Smooth muscle cell (in vitro differentiated cells): Measurements from ENCODE around the gene C16orf90. TPM values are rescaled to one million over a fixed set of nuclear protein-coding genes. Genes with fewer than 3 reads are reported as not detected.

Source experiments
- DNase-seq: peaks from one replicate; lab custom pipeline; 2025; ENCODE audit not compliant: unreplicated experiment; lab: John Stamatoyannopoulos, UW
- H2AFZ ChIP-seq: fragments of 200-600 bp; sonication (generic); 2 replicates; pipeline ENCODE4 v1.6.0; 2016; ENCODE audit warnings: antibody characterized with exemption, low read depth, mild to moderate bottlenecking
- H3F3A ChIP-seq: fragments of 200-600 bp; sonication (generic); 2 replicates; pipeline ENCODE4 v1.6.0; 2017; ENCODE audit warnings: antibody characterized with exemption, low read depth
- H3K27ac ChIP-seq: fragments of 200-600 bp; sonication (generic); 2 replicates; pipeline ENCODE4 v1.5.1; 2016; ENCODE audit warnings: low read depth, mild to moderate bottlenecking
- H3K27me3 ChIP-seq: fragments of 200-600 bp; sonication (generic); 2 replicates; pipeline ENCODE4 v1.6.1; 2016; ENCODE audit warnings: low read depth, mild to moderate bottlenecking
- H3K36me3 ChIP-seq: fragments of 200-600 bp; sonication (generic); 2 replicates; pipeline ENCODE4 v1.5.1; 2016; ENCODE audit warnings: low read depth
- H3K4me1 ChIP-seq: fragments of 200-600 bp; sonication (generic); 2 replicates; pipeline ENCODE4 v1.5.1; 2016; ENCODE audit warnings: low read depth
- H3K4me2 ChIP-seq: fragments of 200-600 bp; sonication (generic); 2 replicates; pipeline ENCODE4 v1.6.0; 2016; ENCODE audit warnings: mild to moderate bottlenecking
- H3K4me3 ChIP-seq: fragments of 200-600 bp; sonication (generic); 2 replicates; pipeline ENCODE4 v1.5.1; 2016; ENCODE audit warnings: mild to moderate bottlenecking
- H3K79me2 ChIP-seq: fragments of 200-600 bp; sonication (generic); 2 replicates; pipeline ENCODE4 v1.6.0; 2016; ENCODE audit warnings: low read depth, mild to moderate bottlenecking
- H3K9ac ChIP-seq: fragments of 200-600 bp; sonication (generic); 2 replicates; pipeline ENCODE4 v1.6.0; 2016; ENCODE audit warnings: low read depth
- H3K9me3 ChIP-seq: fragments of 200-600 bp; sonication (generic); replicated peaks from 2 replicates; pipeline ENCODE4 v1.5.1; 2016; ENCODE audit warnings: low read depth
- H4K20me1 ChIP-seq: fragments of 200-600 bp; sonication (generic); 2 replicates; pipeline ENCODE4 v1.6.0; 2016; ENCODE audit warnings: low read depth
- WGBS: methylation state at CpG from one replicate; pipeline ENCODE4 v1.1.7; 2016; ENCODE audit warnings: low lambda C conversion rate; 5-methylcytosine and 5-hydroxymethylcytosine counted together
- polyA plus RNA-seq: library from polyadenylated mRNA; unstranded; fragments of >200 nt; fragmentation: Nextera tagmentation; extraction: Ambion mirVana; gene quantifications from 2 replicates; pipeline ENCODE4 v1.2.1, GENCODE V29; 2016
- total RNA-seq: library from RNA; depleted of rRNA; stranded (reverse); fragments of >200 nt; gene quantifications from 2 replicates; pipeline ENCODE4 v1.2.3, GENCODE V29; 2014
- TF ChIP-seq, protein P1 (sequence below): fragments of 200-600 bp; sonication (generic); IDR thresholded peaks from 2 replicates; pipeline ENCODE4 v1.5.1; 2017; ENCODE audit warnings: borderline replicate concordance, mild to moderate bottlenecking, antibody characterized with exemption; ENCODE audit not compliant: insufficient read depth, poor library complexity, severe bottlenecking

The C16orf90 gene
- total and polyA plus RNA-seq, 2 experiments from 2014 or later: not detected

DNA sequence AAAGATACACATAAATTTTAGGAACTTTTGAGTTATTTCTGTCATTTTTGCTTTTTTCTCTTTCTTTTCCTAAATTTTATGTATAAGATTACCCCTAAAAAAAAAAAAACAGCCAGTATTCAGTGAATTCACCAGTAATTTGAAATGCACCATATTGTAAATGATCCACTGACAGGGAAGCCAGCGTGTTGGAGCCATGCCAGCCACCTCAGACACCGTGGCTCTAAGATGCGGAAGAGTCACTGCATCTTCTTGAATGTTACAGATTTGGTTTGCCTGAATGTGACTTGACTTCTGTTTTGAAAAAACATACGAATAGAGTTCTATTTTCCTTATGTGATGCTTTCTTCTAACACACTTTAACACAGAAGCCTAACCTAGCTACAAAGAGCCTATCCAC, 42.9 kb upstream of the C16orf90 start:
- WGBS: 93% methylated on average over 4 of the region's 4 CpGs
- H3K9me3 ChIP-seq: no peaks in the 10 kb centered on the region
- no peak overlapping the region for H3K4me2 ChIP-seq
- no peak overlapping the region for H3K9ac ChIP-seq
- H3K4me3 ChIP-seq: no peak overlapping the region
- no peak for DNase-seq
- no peak overlapping the region for H3K27ac ChIP-seq
- H3K36me3 ChIP-seq: peaks cover 6% of the 10 kb centered on the region
- TF ChIP-seq, protein P1, sequence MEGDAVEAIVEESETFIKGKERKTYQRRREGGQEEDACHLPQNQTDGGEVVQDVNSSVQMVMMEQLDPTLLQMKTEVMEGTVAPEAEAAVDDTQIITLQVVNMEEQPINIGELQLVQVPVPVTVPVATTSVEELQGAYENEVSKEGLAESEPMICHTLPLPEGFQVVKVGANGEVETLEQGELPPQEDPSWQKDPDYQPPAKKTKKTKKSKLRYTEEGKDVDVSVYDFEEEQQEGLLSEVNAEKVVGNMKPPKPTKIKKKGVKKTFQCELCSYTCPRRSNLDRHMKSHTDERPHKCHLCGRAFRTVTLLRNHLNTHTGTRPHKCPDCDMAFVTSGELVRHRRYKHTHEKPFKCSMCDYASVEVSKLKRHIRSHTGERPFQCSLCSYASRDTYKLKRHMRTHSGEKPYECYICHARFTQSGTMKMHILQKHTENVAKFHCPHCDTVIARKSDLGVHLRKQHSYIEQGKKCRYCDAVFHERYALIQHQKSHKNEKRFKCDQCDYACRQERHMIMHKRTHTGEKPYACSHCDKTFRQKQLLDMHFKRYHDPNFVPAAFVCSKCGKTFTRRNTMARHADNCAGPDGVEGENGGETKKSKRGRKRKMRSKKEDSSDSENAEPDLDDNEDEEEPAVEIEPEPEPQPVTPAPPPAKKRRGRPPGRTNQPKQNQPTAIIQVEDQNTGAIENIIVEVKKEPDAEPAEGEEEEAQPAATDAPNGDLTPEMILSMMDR: no peak
- H3K4me1 ChIP-seq: no peaks in the 10 kb centered on the region
- no peaks in the 10 kb centered on the region for H3K79me2 ChIP-seq
- H2AFZ ChIP-seq: no peak overlapping the region
- no peaks in the 10 kb centered on the region for H4K20me1 ChIP-seq
- H3K27me3 ChIP-seq: no peaks in the 10 kb centered on the region
- H3F3A ChIP-seq: no peaks in the 10 kb centered on the region

DNA sequence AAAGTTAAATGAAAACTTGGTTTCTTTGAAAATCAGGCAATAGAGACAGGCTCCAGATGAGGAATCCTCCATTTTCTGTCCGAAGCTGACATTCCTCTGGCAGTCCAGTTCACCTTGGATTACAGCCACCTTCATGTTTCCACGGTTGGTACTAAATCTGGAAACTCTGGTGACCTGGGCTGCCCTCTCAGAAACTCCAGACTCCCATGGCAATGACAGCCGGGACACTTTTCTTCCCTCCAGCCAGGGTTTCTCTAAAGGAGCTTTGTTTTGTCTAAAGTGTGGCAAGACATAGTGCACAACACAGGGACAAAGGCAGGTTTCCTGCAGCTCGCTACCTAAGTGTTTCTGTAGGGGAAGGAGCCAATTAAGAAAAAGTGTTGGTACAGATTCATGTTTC, 41.6 kb upstream of the C16orf90 start:
- H3K4me2 ChIP-seq: no peak overlapping the region
- no peak overlapping the region for H3K27ac ChIP-seq
- H3K4me3 ChIP-seq: no peak overlapping the region
- DNase-seq: no peak
- no peaks in the 10 kb centered on the region for H3K79me2 ChIP-seq
- H3K27me3 ChIP-seq: no peaks in the 10 kb centered on the region
- H3K9ac ChIP-seq: no peak overlapping the region
- peaks cover 6% of the 10 kb centered on the region for H3K36me3 ChIP-seq
- H4K20me1 ChIP-seq: no peaks in the 10 kb centered on the region
- H3K9me3 ChIP-seq: no peaks in the 10 kb centered on the region
- TF ChIP-seq, protein P1: no peak
- 94% methylated on average over 4 of the region's 4 CpGs for WGBS
- no peak overlapping the region for H2AFZ ChIP-seq
- H3K4me1 ChIP-seq: no peaks in the 10 kb centered on the region
- no peaks in the 10 kb centered on the region for H3F3A ChIP-seq

DNA sequence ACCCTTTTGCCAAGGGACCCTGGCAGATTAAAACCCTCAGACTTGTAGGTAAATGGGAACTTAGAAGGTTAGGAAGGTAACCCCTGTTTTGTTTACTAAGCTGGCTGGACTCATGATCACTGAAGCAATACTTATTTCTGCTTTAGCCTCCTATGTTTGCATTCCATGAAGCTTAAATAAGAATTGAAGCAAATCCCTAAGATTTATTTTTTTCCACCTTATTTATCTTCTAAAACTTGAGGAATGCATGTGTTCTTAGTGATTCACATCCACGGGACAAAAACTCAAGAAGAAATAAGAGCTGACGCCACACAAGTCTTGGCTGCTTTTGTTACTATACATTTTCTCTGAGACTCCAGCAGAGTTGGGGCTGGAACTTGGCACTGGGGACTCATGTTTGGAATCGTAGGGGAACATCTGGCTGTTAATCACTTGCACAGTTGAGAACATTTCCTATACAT, 41.0 kb upstream of the C16orf90 start:
- no peak overlapping the region for H3K4me2 ChIP-seq
- no peaks in the 10 kb centered on the region for H3F3A ChIP-seq
- H3K9ac ChIP-seq: no peak overlapping the region
- no peaks in the 10 kb centered on the region for H3K27me3 ChIP-seq
- DNase-seq: no peak
- H3K79me2 ChIP-seq: no peaks in the 10 kb centered on the region
- 90% methylated on average over 3 of the region's 3 CpGs for WGBS
- peaks cover 6% of the 10 kb centered on the region for H3K36me3 ChIP-seq
- no peak overlapping the region for H2AFZ ChIP-seq
- no peaks in the 10 kb centered on the region for H4K20me1 ChIP-seq
- no peak overlapping the region for H3K4me3 ChIP-seq
- TF ChIP-seq, protein P1: no peak
- H3K9me3 ChIP-seq: no peaks in the 10 kb centered on the region
- H3K27ac ChIP-seq: no peak overlapping the region
- no peaks in the 10 kb centered on the region for H3K4me1 ChIP-seq

DNA sequence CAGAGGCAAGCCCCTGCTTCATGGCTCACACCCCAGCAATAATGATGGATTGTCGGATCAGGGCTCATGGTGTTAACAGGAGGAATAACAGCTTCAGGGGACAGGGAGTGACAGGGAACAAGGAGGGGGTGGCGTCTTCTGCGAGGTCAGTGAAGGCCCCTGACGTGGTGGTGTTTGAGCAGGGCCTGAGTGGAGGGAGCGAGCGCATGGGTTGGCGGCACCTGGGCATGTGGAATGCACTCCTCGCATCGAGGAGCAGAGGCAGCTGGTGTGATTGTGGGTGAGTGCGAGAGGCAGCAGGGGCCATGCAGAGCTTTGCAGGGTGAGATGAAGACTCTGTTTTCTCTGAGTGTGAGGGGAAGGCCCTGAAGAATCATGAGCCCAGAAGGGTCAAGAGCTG, 38.8 kb upstream of the C16orf90 start:
- H2AFZ ChIP-seq: no peak overlapping the region
- H3F3A ChIP-seq: no peaks in the 10 kb centered on the region
- 90% methylated on average over 10 of the region's 10 CpGs for WGBS
- TF ChIP-seq, protein P1: no peak
- H3K36me3 ChIP-seq: peaks cover 6% of the 10 kb centered on the region
- no peak overlapping the region for H3K9ac ChIP-seq
- no peak overlapping the region for H3K27ac ChIP-seq
- no peaks in the 10 kb centered on the region for H3K27me3 ChIP-seq
- no peaks in the 10 kb centered on the region for H3K4me1 ChIP-seq
- no peak overlapping the region for H3K4me2 ChIP-seq
- no peak for DNase-seq
- no peaks in the 10 kb centered on the region for H4K20me1 ChIP-seq
- H3K79me2 ChIP-seq: no peaks in the 10 kb centered on the region
- no peak overlapping the region for H3K4me3 ChIP-seq
- H3K9me3 ChIP-seq: no peaks in the 10 kb centered on the region
